Measurements from ENCODE around the gene IQCC.

The IQCC gene

DNA sequence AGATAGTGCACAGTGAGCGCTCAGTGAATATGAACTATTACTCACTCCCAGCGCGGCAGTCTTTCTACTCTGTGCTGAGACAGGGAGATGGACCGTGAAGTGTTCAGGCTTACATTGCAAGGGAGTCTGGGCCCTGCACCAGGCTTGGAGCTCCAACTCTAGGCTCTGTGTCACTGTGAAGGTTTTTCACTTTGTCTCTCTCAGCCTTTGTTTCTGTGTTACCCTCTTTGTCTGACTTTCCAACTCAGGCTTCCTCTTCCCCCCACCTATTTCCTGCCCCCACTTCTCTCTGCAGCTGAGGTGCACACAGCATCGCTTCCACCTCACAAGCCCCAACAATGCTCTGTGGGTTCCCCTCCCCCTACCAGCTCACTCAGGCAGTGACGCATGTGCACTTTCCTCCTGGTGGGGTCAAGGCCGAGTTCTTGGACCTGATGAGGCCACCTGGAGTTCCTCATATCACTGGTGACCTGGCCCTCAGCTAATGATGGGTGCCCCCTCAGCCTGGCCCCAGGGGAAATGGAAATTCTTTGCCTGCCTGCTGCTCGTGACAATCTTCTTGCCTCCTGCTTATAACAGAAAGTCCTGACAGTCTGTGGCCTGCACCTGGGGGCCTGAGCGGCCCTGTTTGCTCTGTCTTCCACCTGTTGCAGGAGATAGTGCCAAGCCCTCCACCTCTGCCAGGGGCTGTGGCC is 44.5 kb downstream of the IQCC start:
- TF ChIP-seq SIN3A (IDR thresholded peaks at IDR 0.05; ENCODE audit: borderline replicate concordance, insufficient read depth, low read length) (no peak), FOXP2 (optimal IDR thresholded peaks at IDR 0.05; ENCODE audit: borderline replicate concordance, extremely low read depth, extremely low read length, insufficient read depth) (no peak), TAF1 (IDR thresholded peaks at IDR 0.05; ENCODE audit: borderline replicate concordance, insufficient read depth, low read length) (no peak), POLR2AphosphoS5 (IDR thresholded peaks at IDR 0.05; ENCODE audit: low read depth, low read length) (no peak)
- TF ChIP-seq, protein P1, sequence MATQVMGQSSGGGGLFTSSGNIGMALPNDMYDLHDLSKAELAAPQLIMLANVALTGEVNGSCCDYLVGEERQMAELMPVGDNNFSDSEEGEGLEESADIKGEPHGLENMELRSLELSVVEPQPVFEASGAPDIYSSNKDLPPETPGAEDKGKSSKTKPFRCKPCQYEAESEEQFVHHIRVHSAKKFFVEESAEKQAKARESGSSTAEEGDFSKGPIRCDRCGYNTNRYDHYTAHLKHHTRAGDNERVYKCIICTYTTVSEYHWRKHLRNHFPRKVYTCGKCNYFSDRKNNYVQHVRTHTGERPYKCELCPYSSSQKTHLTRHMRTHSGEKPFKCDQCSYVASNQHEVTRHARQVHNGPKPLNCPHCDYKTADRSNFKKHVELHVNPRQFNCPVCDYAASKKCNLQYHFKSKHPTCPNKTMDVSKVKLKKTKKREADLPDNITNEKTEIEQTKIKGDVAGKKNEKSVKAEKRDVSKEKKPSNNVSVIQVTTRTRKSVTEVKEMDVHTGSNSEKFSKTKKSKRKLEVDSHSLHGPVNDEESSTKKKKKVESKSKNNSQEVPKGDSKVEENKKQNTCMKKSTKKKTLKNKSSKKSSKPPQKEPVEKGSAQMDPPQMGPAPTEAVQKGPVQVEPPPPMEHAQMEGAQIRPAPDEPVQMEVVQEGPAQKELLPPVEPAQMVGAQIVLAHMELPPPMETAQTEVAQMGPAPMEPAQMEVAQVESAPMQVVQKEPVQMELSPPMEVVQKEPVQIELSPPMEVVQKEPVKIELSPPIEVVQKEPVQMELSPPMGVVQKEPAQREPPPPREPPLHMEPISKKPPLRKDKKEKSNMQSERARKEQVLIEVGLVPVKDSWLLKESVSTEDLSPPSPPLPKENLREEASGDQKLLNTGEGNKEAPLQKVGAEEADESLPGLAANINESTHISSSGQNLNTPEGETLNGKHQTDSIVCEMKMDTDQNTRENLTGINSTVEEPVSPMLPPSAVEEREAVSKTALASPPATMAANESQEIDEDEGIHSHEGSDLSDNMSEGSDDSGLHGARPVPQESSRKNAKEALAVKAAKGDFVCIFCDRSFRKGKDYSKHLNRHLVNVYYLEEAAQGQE (IDR thresholded peaks at IDR 0.05; ENCODE audit: insufficient read depth in 1 of 2, low read depth in 2 of 2, low read length in 2 of 2) = no peak

DNA sequence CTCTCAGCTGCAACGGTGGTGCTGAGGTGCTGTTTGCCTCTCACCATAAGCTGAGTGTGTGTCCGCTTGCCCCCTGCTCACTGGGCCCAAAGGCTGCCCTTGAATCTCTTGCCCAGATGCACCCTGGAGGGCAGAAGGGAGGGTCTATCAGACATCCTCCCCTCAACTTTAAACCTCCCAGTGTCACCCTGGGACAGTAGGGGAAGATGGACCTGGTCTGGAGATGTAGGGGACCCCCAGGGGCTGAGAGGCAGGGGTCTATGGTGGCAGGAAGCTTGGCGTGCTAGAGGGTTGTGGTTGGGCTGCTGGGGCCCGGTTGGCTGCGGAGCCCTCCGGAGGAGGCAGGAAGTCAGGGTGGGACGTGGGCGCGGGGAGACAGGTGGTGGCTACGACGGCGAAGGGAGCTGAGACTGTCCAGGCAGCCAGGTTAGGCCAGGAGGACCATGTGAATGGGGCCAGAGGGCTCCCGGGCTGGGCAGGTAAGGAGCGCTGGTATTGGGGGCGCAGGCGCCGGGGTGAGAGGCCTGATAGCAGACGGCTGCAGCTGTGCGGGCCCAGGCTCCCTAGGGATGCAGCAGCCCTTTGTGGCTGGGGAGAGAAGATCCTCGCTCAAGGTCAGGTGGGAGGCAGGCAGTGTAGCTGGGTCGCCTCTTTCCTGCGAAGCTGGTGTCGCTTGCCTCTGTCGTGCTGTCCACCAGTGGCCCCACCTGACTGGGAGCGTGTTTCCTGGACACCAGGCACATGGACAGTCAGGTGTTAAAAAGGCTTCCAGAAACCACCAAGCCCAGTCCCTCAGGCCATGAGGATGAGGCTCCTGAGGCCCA is 45.6 kb downstream of the IQCC start, which contains the start of gene LCK:
Gene LCK (plus strand): TSS at position 373 of the 824 bp plus-strand sequence. CDS start 23,065 bp downstream, outside the sequence.
- TF ChIP-seq FOXP2 (optimal IDR thresholded peaks at IDR 0.05; ENCODE audit: borderline replicate concordance, extremely low read depth, extremely low read length, insufficient read depth) (no peak), SIN3A (IDR thresholded peaks at IDR 0.05; ENCODE audit: borderline replicate concordance, insufficient read depth, low read length) (no peak), TAF1 (IDR thresholded peaks at IDR 0.05; ENCODE audit: borderline replicate concordance, insufficient read depth, low read length) (no peak), POLR2AphosphoS5 (IDR thresholded peaks at IDR 0.05; ENCODE audit: low read depth, low read length) (no peak)
- TF ChIP-seq, protein P1 (IDR thresholded peaks at IDR 0.05; ENCODE audit: insufficient read depth in 1 of 2, low read depth in 2 of 2, low read length in 2 of 2) = no peak

DNA sequence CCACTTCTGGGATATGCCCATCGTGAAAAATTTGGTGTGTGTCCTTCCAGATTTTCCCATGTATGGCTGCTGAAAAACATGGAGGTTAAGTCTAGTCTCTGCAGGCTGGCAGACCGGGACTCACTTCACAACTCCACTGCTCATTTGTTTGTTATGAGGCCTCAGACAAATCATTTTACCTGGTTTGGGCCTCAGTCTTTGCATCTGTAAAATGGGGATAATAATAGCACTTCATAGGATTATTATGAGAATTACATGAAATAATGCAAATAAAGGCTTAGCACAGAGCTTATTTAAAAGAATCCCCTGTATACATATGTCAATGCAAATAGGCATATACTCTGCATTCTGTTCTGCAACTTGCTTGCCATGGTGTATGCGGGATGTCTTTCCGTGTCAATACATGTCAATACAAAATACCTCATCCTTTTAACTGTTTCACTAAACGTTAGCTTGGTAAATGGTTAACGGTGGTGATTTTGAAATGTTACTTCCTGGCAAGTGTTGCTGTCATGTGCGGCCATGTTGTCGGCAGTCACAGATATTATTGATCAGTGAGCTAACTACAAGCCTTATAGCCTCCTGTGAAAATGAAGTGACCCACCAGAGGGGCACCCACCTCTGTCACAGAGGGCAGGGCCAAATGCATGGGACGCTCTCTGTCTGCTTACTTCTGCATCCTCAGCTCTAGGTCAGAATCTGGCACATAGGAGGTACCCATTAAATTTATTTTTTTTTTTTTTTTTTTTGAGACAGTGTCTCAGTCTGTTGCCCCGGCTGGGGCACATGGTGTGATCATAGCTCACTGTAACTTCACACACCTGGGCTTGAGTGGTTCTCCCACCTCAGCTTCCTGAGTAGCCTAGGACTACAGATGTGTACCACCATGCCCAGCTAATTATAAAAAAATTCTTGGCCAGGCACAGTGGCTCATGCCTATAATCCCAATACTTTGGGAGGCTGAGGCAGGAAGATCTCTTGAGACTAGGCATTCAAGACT is 49.9 kb downstream of the IQCC start:
- TF ChIP-seq FOXP2 (optimal IDR thresholded peaks at IDR 0.05; ENCODE audit: borderline replicate concordance, extremely low read depth, extremely low read length, insufficient read depth) (no peak), SIN3A (IDR thresholded peaks at IDR 0.05; ENCODE audit: borderline replicate concordance, insufficient read depth, low read length) (no peak), TAF1 (IDR thresholded peaks at IDR 0.05; ENCODE audit: borderline replicate concordance, insufficient read depth, low read length) (no peak)
- TF ChIP-seq, protein P1 (IDR thresholded peaks at IDR 0.05; ENCODE audit: insufficient read depth in 1 of 2, low read depth in 2 of 2, low read length in 2 of 2) = no peak

DNA sequence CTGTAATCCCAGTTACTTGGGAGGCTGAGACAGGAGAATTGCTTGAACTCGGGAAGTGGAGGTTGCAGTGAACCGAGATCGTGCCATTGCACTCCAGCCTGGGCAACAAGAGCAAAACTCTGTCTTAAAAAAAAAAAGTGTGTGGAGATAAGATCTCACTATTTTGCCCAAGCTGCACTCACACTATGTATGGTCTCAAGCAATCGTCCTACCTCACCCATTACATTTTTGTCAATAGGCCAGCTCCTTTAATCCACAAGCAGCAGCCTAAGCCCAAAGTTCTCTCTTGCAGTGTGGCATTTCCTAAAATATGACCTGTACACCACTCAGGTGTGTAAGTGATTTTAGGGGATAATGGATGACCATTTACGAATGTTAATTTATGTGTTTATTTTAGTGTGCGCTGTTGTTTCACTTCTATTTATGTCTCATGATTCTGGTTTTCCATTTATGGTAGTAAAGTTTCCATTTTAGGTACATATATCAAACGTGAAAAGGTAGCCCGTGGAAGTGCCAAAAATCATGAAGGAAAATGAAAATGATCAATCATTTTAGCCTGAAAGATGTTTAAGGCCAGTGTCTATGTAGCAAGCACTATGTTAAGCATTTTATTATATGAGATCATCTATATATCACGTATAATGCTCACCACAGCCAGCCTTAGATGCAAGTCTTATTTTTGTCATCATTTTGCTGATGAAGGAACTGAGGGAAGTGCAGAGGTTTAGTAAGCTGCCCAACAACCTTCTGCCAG is 51.2 kb downstream of the IQCC start:
- TF ChIP-seq FOXP2 (optimal IDR thresholded peaks at IDR 0.05; ENCODE audit: borderline replicate concordance, extremely low read depth, extremely low read length, insufficient read depth) (no peak), TAF1 (IDR thresholded peaks at IDR 0.05; ENCODE audit: borderline replicate concordance, insufficient read depth, low read length) (no peak), SIN3A (IDR thresholded peaks at IDR 0.05; ENCODE audit: borderline replicate concordance, insufficient read depth, low read length) (no peak), POLR2AphosphoS5 (IDR thresholded peaks at IDR 0.05; ENCODE audit: low read depth, low read length) (no peak)
- TF ChIP-seq, protein P1 (IDR thresholded peaks at IDR 0.05; ENCODE audit: insufficient read depth in 1 of 2, low read depth in 2 of 2, low read length in 2 of 2) = no peak

Measured in PFSK-1 (cell line).